GM12873 (cell line): ENCODE data around the gene FADS6.

ENCODE experiments used
- CTCF ChIP-seq: IDR thresholded peaks from 2 replicates; pipeline ENCODE4 v1.5.1; 2012; ENCODE audit warnings: low read depth, mild to moderate bottlenecking, moderate library complexity, low read length, control low read depth; ENCODE audit not compliant: insufficient read depth; ENCODE audit errors: missing control alignments

FADS6 gene

GRCh38 chr17:74873037-74873873 is 20.2 kb downstream of the FADS6 start:
- TF ChIP-seq CTCF = no peak

- TF ChIP-seq CTCF = no peak
Measured at GRCh38 chr17:74872313-74873036, 21.0 kb downstream of the FADS6 start, which contains the start of gene FDXR. Gene FDXR, minus strand, starts transcription at chr17:74872994. Its CDS starts 50 bp downstream, at chr17:74872944.

- TF ChIP-seq CTCF = no peak
Measured at GRCh38 chr17:74871356-74872076, 21.9 kb downstream of the FADS6 start.

- TF ChIP-seq CTCF = no peak
Measured at GRCh38 chr17:74870512-74870911, 22.9 kb downstream of the FADS6 start.

- TF ChIP-seq CTCF = no peak
Measured at GRCh38 chr17:74868908-74869255, 24.6 kb downstream of the FADS6 start.

GRCh38 chr17:74868251-74868907 is 25.1 kb downstream of the FADS6 start:
- no peak for TF ChIP-seq CTCF
